22Rv1 (cell line): ENCODE results near the gene NTMT2.

Source experiments
- H3K27ac ChIP-seq: fragments of 450-650 bp; 2 replicates; pipeline ENCODE4 v1.5.1; 2017
- ZFX ChIP-seq: fragments of 450-650 bp; IDR thresholded peaks from 2 replicates; pipeline ENCODE4 v1.6.1; 2017; ENCODE audit warnings: antibody characterized with exemption, borderline replicate concordance
- TF ChIP-seq, protein P1 (sequence below): fragments of 450-650 bp; IDR thresholded peaks from 2 replicates; pipeline ENCODE4 v1.5.1; 2017; ENCODE audit warnings: mild to moderate bottlenecking

The NTMT2 gene

DNA sequence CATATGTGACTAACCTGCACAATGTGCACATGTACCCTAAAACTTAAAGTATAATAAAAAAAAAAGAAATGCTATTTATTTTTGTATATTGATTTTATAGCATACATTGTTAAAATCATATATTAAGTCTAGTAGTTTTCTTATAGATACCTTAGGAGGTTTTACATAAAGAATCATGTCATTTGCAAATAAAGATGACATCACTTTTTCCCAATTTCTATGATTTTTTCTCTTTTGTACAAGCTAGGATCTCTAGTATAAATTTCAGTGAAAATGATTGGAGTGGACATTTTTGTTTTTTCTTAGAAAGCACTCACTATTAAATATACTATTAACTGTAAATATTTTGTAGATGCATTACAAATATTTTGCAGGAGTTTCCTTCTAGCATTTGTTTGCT lies 20.5 kb upstream of the NTMT2 start:
- no peak overlapping the region for H3K27ac ChIP-seq
- no peak for TF ChIP-seq ZFX
- TF ChIP-seq, protein P1, sequence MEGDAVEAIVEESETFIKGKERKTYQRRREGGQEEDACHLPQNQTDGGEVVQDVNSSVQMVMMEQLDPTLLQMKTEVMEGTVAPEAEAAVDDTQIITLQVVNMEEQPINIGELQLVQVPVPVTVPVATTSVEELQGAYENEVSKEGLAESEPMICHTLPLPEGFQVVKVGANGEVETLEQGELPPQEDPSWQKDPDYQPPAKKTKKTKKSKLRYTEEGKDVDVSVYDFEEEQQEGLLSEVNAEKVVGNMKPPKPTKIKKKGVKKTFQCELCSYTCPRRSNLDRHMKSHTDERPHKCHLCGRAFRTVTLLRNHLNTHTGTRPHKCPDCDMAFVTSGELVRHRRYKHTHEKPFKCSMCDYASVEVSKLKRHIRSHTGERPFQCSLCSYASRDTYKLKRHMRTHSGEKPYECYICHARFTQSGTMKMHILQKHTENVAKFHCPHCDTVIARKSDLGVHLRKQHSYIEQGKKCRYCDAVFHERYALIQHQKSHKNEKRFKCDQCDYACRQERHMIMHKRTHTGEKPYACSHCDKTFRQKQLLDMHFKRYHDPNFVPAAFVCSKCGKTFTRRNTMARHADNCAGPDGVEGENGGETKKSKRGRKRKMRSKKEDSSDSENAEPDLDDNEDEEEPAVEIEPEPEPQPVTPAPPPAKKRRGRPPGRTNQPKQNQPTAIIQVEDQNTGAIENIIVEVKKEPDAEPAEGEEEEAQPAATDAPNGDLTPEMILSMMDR = no peak

DNA sequence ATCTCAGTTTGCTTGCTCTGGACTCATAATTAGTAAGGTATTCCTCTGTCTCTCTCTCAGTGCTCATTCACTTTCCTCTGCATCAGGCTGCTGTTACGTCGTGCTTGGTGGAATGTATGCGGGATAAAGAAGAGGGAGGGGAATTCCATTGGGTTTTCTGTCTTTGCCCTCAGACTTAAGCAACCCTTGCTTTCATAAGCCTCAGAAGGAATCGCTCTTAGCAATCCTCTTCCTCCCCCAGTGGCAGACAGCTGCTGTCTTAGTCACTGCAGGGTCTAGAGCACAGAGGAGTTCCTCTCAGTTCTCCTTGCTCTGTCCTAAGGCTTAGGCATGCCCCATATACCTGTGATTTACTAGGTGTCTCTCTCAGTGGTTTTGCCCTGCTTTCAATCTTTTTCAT lies 19.1 kb upstream of the NTMT2 start:
- H3K27ac ChIP-seq = no peak overlapping the region

DNA sequence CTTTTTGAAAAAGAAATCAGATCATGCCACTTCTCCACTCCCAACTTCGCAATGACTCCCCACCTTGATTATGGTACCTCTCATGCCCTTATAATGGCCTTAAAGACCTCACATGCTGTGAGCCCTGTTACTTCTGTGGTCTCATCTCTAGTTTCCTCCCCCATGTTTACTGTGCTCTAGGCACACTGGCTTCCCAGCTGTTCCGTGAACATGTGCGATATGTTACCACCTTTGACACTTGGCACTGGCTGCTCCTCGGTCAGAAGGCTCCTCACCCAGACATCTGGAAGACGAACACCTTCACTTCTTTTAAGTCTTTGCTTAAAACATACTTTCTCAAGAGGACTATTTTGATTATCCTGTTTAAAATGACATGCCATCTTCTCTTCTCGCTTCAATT lies 14.3 kb upstream of the NTMT2 start:
- TF ChIP-seq ZFX = no peak
- TF ChIP-seq, protein P1 = no peak
- no peak overlapping the region for H3K27ac ChIP-seq

More for the DNA sequence above, 19.1 kb upstream of the NTMT2 start:
- no peak for TF ChIP-seq ZFX
- TF ChIP-seq, protein P1 = no peak

DNA sequence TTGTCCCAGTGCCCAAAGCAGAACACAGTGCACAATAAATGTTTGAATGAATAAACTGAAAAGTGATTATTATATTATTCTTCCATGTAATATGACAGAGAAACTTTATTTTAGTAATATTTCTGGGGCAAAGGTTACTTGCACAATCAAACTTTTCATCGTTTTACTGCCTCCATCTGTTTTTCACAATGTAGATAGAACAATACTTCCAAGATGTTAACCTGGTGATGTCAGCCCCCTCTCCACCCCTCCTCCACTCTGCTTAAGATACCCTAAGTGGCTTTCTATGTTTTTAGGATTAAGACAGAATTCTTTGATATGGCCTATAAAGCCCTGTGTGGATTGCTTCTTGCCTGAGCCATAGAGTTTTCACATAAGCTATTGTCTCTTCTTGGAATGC lies 13.8 kb upstream of the NTMT2 start:
- no peak overlapping the region for H3K27ac ChIP-seq
- no peak for TF ChIP-seq ZFX
- TF ChIP-seq, protein P1 = no peak

DNA sequence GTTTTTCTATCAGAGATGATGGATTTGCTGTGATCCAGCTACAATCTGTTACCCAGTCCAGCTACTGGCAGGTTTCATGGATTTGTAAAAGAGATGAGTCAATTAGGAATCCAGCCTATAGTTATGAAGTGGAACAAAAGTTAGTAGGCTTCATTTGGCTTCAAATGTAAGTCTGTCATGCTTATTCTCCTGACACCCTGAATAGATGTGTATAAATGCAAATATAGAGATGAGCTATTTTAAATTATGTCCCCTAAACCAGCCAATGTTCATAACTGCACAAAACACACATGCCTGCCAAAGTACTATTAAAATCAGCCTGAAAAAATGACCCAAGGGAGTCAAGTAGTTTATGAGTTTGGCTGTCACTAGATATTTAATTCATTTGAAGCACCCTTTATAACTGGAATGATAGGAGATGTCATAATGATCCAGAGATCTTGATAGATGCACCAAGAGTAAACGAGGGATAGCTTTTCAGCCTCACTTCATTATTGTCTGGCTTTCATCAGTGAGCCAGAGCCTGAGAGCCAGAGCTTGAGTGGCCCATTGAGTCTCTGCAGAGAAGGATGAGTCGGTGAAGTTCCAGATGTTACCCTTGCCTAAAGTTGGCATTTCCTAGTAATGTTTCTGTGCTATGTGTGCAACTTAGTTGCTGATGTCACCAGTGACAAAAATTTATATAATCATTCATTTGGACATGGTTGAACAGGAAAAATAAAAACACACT lies 11.8 kb upstream of the NTMT2 start:
- no peak overlapping the region for H3K27ac ChIP-seq
- no peak for TF ChIP-seq ZFX
- TF ChIP-seq, protein P1 = no peak

DNA sequence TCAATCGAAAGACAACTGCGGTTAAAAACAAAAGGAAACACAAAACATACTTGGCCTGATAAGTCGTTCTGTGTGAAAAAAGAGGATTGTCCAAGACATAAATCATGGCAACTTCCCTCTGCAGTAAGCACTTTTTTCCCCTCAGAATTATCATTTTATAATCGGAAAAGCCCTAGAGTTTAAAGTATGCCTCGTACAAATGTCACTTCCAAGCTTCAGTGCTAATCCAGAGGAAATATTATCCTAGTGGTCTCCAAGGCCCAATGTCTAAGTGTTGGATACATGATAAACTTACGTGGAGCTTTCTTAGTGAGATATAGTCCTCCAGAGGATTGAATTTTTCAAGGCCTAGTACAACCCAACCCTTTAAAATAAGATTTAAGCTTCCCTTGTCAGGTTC lies 11.2 kb upstream of the NTMT2 start:
- TF ChIP-seq, protein P1 = no peak
- TF ChIP-seq ZFX = no peak
- H3K27ac ChIP-seq = no peak overlapping the region

DNA sequence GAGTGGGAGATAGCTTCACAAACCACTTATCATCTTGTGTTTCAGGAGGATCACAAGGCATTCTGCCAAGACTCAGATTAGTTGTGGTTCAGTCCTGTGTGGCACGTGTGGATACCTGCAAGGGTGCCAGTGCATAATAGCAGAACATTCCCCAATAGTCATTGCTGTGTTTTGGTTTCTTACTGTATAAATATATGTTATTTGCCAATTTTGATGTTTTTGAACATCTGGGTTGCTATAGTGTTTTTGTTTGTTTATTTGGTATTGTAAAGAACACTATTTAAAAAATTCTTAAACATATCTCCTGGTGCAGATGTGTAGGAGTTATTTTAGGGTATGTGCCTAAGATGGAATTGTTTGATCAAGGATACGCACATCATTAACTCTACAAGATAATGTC lies 5.4 kb upstream of the NTMT2 start:
- TF ChIP-seq ZFX = no peak
- TF ChIP-seq, protein P1 = no peak
- no peak overlapping the region for H3K27ac ChIP-seq
